H1 (cell line): ENCODE results near the gene DACT1. TPM values are rescaled to one million over a fixed set of nuclear protein-coding genes. Genes with fewer than 3 reads are reported as not detected.

Source experiments
- CTCF ChIA-PET: fragments of 300-600 bp; sonication (Branson Sonifier 250); formaldehyde crosslinking; loops from one replicate; lab custom pipeline; 2021; ENCODE audit not compliant: partially characterized antibody; lab: Charles Lee
- POLR2A ChIA-PET: fragments of 300-600 bp; sonication (Branson Sonifier 250); formaldehyde crosslinking; loops from one replicate; lab custom pipeline; 2021; ENCODE audit warnings: inconsistent platforms; ENCODE audit not compliant: partially characterized antibody; lab: Charles Lee
- DNase-seq, 2 experiments: peaks; one replicate each; pipeline versions ENCODE4 v3.0.0 to v3.0.0-alpha.2; 2010 to 2022; ENCODE audit warnings: low spot score in 2 of 2, low read depth in 1 of 2, mixed read lengths in 1 of 2
- FAIRE-seq: peaks from 2 replicates; lab custom pipeline; 2011; peaks lifted over from hg19 to GRCh38; lab: Jason Lieb, UNC
- H2AFZ ChIP-seq: 2 replicates; pipeline ENCODE4 v1.8.1; 2012; ENCODE audit warnings: low read length, inconsistent platforms
- H2AK5ac ChIP-seq: 2 replicates; pipeline ENCODE4 v1.6.1; 2013; ENCODE audit warnings: low read depth, low read length
- H2BK120ac ChIP-seq: replicated peaks from 2 replicates; pipeline ENCODE3; 2013; ENCODE audit warnings: low read depth, low read length, inconsistent platforms
- H2BK12ac ChIP-seq: 2 replicates; pipeline ENCODE4 v1.6.1; 2013; ENCODE audit warnings: low read depth, low read length
- H2BK15ac ChIP-seq: 2 replicates; pipeline ENCODE4 v1.6.1; 2013; ENCODE audit warnings: low read length
- H2BK20ac ChIP-seq: 2 replicates; pipeline ENCODE4 v1.6.1; 2013; ENCODE audit warnings: low read length
- H2BK5ac ChIP-seq: 2 replicates; pipeline ENCODE4 v1.6.1; 2013; ENCODE audit warnings: low read depth, low read length
- H3K14ac ChIP-seq: 2 replicates; pipeline ENCODE4 v1.6.1; 2013; ENCODE audit warnings: inconsistent platforms; ENCODE audit not compliant: insufficient read length
- H3K18ac ChIP-seq: 2 replicates; pipeline ENCODE4 v1.6.1; 2013; ENCODE audit warnings: low read length; ENCODE audit errors: extremely low read depth
- H3K23ac ChIP-seq: 2 replicates; pipeline ENCODE4 v1.6.1; 2013; ENCODE audit warnings: inconsistent platforms; ENCODE audit not compliant: insufficient read length
- H3K23me2 ChIP-seq: 2 replicates; pipeline ENCODE4 v1.6.1; 2013; ENCODE audit warnings: low read depth, low read length
- H3K27ac ChIP-seq: 2 replicates; pipeline ENCODE4 v1.6.1; 2011; ENCODE audit warnings: low read depth, low read length, inconsistent platforms
- H3K27me3 ChIP-seq, 4 experiments: replicated peaks in 1 of 4; 1 replicate in 1 of 4; 2 replicates in 3 of 4; pipeline versions ENCODE4 v1.6.1 to v1.8.1; 2011 to 2013; ENCODE audit warnings: low read length in 3 of 4, mild to moderate bottlenecking in 3 of 4, inconsistent platforms in 2 of 4, mixed read lengths in 2 of 4, moderate library complexity in 1 of 4; ENCODE audit not compliant: control insufficient read depth in 3 of 4, insufficient read depth in 3 of 4; ENCODE audit errors: extremely low read depth in 1 of 4
- H3K36me3 ChIP-seq, 4 experiments: 2 replicates each; pipeline versions ENCODE4 v1.6.1 to v1.8.1; 2011 to 2013; ENCODE audit warnings: mild to moderate bottlenecking in 4 of 4, low read length in 3 of 4, moderate library complexity in 2 of 4, control low read depth in 1 of 4, inconsistent platforms in 1 of 4; ENCODE audit not compliant: insufficient read depth in 4 of 4, control insufficient read depth in 2 of 4
- H3K4ac ChIP-seq: replicated peaks from 2 replicates; pipeline ENCODE3; 2013; ENCODE audit warnings: low read length, low read depth, mixed read lengths, inconsistent platforms; ENCODE audit not compliant: insufficient read length
- H3K4me1 ChIP-seq, 4 experiments: replicated peaks in 1 of 4; 1 replicate in 1 of 4; 2 replicates in 3 of 4; pipeline versions ENCODE4 v1.6.1 to v1.8.1; 2011 to 2013; ENCODE audit warnings: low read length in 3 of 4, inconsistent platforms in 2 of 4, mixed read lengths in 1 of 4; ENCODE audit not compliant: insufficient read depth in 4 of 4, control insufficient read depth in 3 of 4
- H3K4me2 ChIP-seq, 2 experiments: 2 replicates each; pipeline versions ENCODE4 v1.6.1 to v1.8.1; 2011 to 2013; ENCODE audit warnings: low read depth in 2 of 2, low read length in 2 of 2, control low read depth in 1 of 2, inconsistent platforms in 1 of 2, mild to moderate bottlenecking in 1 of 2; ENCODE audit not compliant: insufficient read depth in 1 of 2
- H3K4me3 ChIP-seq, 4 experiments: fragments of 200-600, 300-600 bp in 1 of 4; sonication (generic), shearing (Covaris generic), sonication (Bioruptor Twin) in 1 of 4; 2 replicates each; pipeline versions ENCODE4 v1.5.1 to v1.8.1; 2011 to 2016; ENCODE audit warnings: low read length in 4 of 4, low read depth in 3 of 4, control low read depth in 2 of 4, inconsistent platforms in 2 of 4, mild to moderate bottlenecking in 2 of 4, mixed read lengths in 1 of 4, moderate library complexity in 1 of 4; ENCODE audit not compliant: insufficient read depth in 2 of 4; ENCODE audit errors: extremely low read depth in 1 of 4
- H3K56ac ChIP-seq: replicated peaks from 2 replicates; pipeline ENCODE3; 2013; ENCODE audit warnings: low read depth, mild to moderate bottlenecking, mixed read lengths, low read length, inconsistent platforms; ENCODE audit not compliant: insufficient read length
- H3K79me1 ChIP-seq: 2 replicates; pipeline ENCODE4 v1.6.1; 2013; ENCODE audit warnings: low read depth, low read length, control low read depth
- H3K79me2 ChIP-seq, 2 experiments: 2 replicates each; pipeline versions ENCODE4 v1.6.1 to v1.8.1; 2012 to 2013; ENCODE audit warnings: low read length in 2 of 2, mild to moderate bottlenecking in 2 of 2, inconsistent platforms in 1 of 2; ENCODE audit not compliant: insufficient read depth in 2 of 2, control insufficient read depth in 1 of 2
- H3K9ac ChIP-seq, 4 experiments: replicated peaks in 1 of 4; 1 replicate in 1 of 4; 2 replicates in 3 of 4; pipeline versions ENCODE4 v1.6.1 to v1.8.1; 2011 to 2013; ENCODE audit warnings: low read depth in 3 of 4, low read length in 3 of 4, control low read depth in 2 of 4, mild to moderate bottlenecking in 2 of 4, moderate library complexity in 2 of 4, inconsistent platforms in 1 of 4; ENCODE audit errors: extremely low read depth in 1 of 4
- H3K9me3 ChIP-seq, 2 experiments: 2 replicates each; pipeline versions ENCODE4 v1.6.1 to v1.8.1; 2012 to 2013; ENCODE audit warnings: mild to moderate bottlenecking in 2 of 2, moderate library complexity in 2 of 2, control low read depth in 1 of 2, inconsistent platforms in 1 of 2, low read depth in 1 of 2, low read length in 1 of 2, mixed read lengths in 1 of 2; ENCODE audit not compliant: insufficient read depth in 2 of 2
- H4K20me1 ChIP-seq, 2 experiments: replicated peaks in 1 of 2; 2 replicates each; pipeline versions ENCODE3 to v1.8.1; 2011 to 2013; ENCODE audit warnings: inconsistent platforms in 2 of 2, low read length in 2 of 2, mild to moderate bottlenecking in 1 of 2; ENCODE audit not compliant: insufficient read depth in 2 of 2, control insufficient read depth in 1 of 2
- H4K5ac ChIP-seq: 2 replicates; pipeline ENCODE4 v1.6.1; 2013; ENCODE audit warnings: low read length, low read depth, mixed read lengths, inconsistent platforms; ENCODE audit not compliant: insufficient read length
- H4K8ac ChIP-seq: 2 replicates; pipeline ENCODE4 v1.8.0; 2013; ENCODE audit warnings: mild to moderate bottlenecking, moderate library complexity, low read length, inconsistent platforms; ENCODE audit not compliant: insufficient read depth; ENCODE audit errors: extremely low read depth
- H4K91ac ChIP-seq: replicated peaks from 2 replicates; pipeline ENCODE3; 2013; ENCODE audit warnings: low read length, mixed read lengths, inconsistent platforms; ENCODE audit not compliant: insufficient read length
- ASH2L ChIP-seq: fragments of 200-600, 300-600 bp; sonication (generic); IDR thresholded peaks from one replicate; pipeline ENCODE4 v1.7.1; 2017; ENCODE audit warnings: low read length
- BACH1 ChIP-seq: IDR thresholded peaks from 2 replicates; pipeline ENCODE4 v1.6.1; 2012; ENCODE audit warnings: low read length, improper control_type of control experiment
- BCL11A ChIP-seq, 2 experiments: IDR thresholded peaks; one replicate each; pipeline ENCODE4 v1.6.1; 2011; ENCODE audit warnings: low read depth in 2 of 2, low read length in 2 of 2, mild to moderate bottlenecking in 2 of 2
- CREB1 ChIP-seq: IDR thresholded peaks from 2 replicates; pipeline ENCODE4 v1.6.1; 2012; ENCODE audit warnings: inconsistent platforms
- FOSL1 ChIP-seq: IDR thresholded peaks from 2 replicates; pipeline ENCODE4 v1.6.1; 2011; ENCODE audit warnings: mild to moderate bottlenecking, low read depth, low read length, moderate library complexity; ENCODE audit not compliant: insufficient read depth
- JUND ChIP-seq: IDR thresholded peaks from 2 replicates; pipeline ENCODE4 v1.6.1; 2011; ENCODE audit warnings: mild to moderate bottlenecking, improper control_type of control experiment, low read length
- NANOG ChIP-seq: IDR thresholded peaks from 2 replicates; pipeline ENCODE4 v1.6.1; 2011; ENCODE audit warnings: low read length, low read depth, mild to moderate bottlenecking, inconsistent platforms; ENCODE audit not compliant: insufficient read depth, poor library complexity, severe bottlenecking
- PHF8 ChIP-seq: fragments of 200-600 bp; sonication (generic); conservative IDR thresholded peaks from 2 replicates; pipeline ENCODE4 v1.7.1; 2012; ENCODE audit warnings: low read depth, mild to moderate bottlenecking, inconsistent platforms, low read length, moderate library complexity
- SP1 ChIP-seq: IDR thresholded peaks from 2 replicates; pipeline ENCODE4 v1.6.1; 2011; ENCODE audit warnings: low read depth, low read length
- SRF ChIP-seq: IDR thresholded peaks from 2 replicates; pipeline ENCODE4 v1.6.1; 2011; ENCODE audit warnings: mild to moderate bottlenecking, low read depth, low read length, moderate library complexity
- TAF1 ChIP-seq: IDR thresholded peaks from 2 replicates; pipeline ENCODE4 v1.6.1; 2011; ENCODE audit warnings: mild to moderate bottlenecking, low read depth, low read length
- WGBS, 2 experiments: shearing (Covaris generic) in 1 of 2; methylation state at CpG; one replicate each; pipeline versions ENCODE4 v1.1.6 to v1.1.7; 2013 to 2015; ENCODE audit warnings: low lambda C conversion rate in 2 of 2, mixed read lengths in 2 of 2, inconsistent platforms in 1 of 2, low coverage in 1 of 2, missing lambda C conversion rate in 1 of 2; ENCODE audit not compliant: insufficient replicate concordance in 2 of 2, insufficient coverage in 1 of 2, insufficient read length in 1 of 2; ENCODE audit errors: extremely low coverage in 1 of 2, missing lambda C conversion rate in 1 of 2; 5-methylcytosine and 5-hydroxymethylcytosine counted together
- polyA plus RNA-seq, 7 experiments: library from polyadenylated mRNA; depleted of rRNA in 3 of 7; stranded (reverse) in 5 of 7; unstranded in 2 of 7; fragments of >200 nt in 5 of 7; fragments of 200-250 nt in 2 of 7; gene quantifications; 1 replicate in 5 of 7; 2 replicates in 1 of 7; 4 replicates in 1 of 7; pipeline versions ENCODE4 v1.2.1 to v1.2.3, GENCODE V29; 2011 to 2013; ENCODE audit warnings: missing spikeins in 2 of 7, mixed read lengths in 2 of 7
- total RNA-seq: library from RNA; stranded (reverse); fragmentation: NEBNext Ultra II Directional; extraction: Animal tissue kit (Norgen Biotek cat#: 25700); gene quantifications from 2 replicates; pipeline ENCODE4 v1.2.1, GENCODE V29; 2021
- TF ChIP-seq, protein P1 (sequence below): IDR thresholded peaks from 2 replicates; pipeline ENCODE4 v1.6.1; 2012; ENCODE audit warnings: inconsistent platforms
- TF ChIP-seq, protein P2 (sequence below): IDR thresholded peaks from 2 replicates; pipeline ENCODE4 v1.6.1; 2012; ENCODE audit warnings: low read length, inconsistent platforms

DACT1 gene
- total and polyA plus RNA-seq, 2 of the 8 experiments (the other 6 are each of a cell fraction or from before 2014, with no cell fraction given), result 3.2 to 29.8 TPM

DNA sequence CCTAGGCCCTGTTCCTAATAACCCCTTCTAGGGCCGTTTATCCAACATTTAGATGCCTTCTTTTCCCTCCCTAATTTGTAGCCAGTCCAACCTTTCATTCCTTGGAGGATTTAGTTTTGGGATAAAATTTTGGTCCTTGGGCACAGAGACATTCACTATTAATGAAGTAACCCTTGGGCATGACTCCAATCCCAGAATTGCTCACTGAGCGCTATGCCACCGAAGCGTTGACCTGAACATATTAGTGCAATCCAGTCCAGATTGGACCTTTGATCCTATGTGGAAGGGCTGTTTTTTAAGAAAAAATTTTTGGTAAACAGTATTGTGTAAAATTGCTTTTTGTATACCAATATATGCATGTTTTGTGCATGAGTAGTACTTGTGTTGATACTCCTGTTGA is 10.0 kb downstream of the DACT1 start:
- Histone ChIP-seq H4K5ac (no peak overlapping the region), H3K27me3 (no peaks in the 10 kb centered on the region), H3K14ac (no peak overlapping the region), H4K20me1 (peaks cover 0 to 1% of the 10 kb centered on the region in 2 experiments), H3K23ac (no peak overlapping the region), H3K56ac (no peak overlapping the region), H2BK12ac (no peak overlapping the region), H3K27ac (no peak overlapping the region), H3K79me2 (no peaks in the 10 kb centered on the region), H3K9me3 (no peaks in the 10 kb centered on the region; a peak in 1 of 4 replicates), H4K91ac (no peak overlapping the region), H3K18ac (no peak overlapping the region), H3K36me3 (peaks cover 0 to 5% (median 2%) of the 10 kb centered on the region in 4 experiments; a peak in 2 of 8 replicates), H2BK5ac (no peak overlapping the region), H3K4me2 (no peak overlapping the region), H2AK5ac (no peak overlapping the region), H2BK20ac (no peak overlapping the region), H3K79me1 (no peaks in the 10 kb centered on the region), H4K8ac (no peak overlapping the region), H3K4ac (no peak overlapping the region), H3K4me1 (no peaks in the 10 kb centered on the region), H3K23me2 (no peaks in the 10 kb centered on the region), H3K4me3 (no peak overlapping the region), H3K9ac (no peak overlapping the region), H2BK120ac (no peak overlapping the region), H2AFZ (no peak overlapping the region), H2BK15ac (no peak overlapping the region)
- WGBS, 2 experiments, result 89% methylated on average over 4 of the region's 4 CpGs; no CpG with 5 or more reads in 1 of the 2 experiments
- DNase-seq, result no peak
- no peak for FAIRE-seq
- no peak for TF ChIP-seq FOSL1
- TF ChIP-seq PHF8, result no peak
- TF ChIP-seq SRF, result no peak
- TF ChIP-seq, protein P1, sequence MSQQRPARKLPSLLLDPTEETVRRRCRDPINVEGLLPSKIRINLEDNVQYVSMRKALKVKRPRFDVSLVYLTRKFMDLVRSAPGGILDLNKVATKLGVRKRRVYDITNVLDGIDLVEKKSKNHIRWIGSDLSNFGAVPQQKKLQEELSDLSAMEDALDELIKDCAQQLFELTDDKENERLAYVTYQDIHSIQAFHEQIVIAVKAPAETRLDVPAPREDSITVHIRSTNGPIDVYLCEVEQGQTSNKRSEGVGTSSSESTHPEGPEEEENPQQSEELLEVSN, result no peak
- TF ChIP-seq, protein P2, sequence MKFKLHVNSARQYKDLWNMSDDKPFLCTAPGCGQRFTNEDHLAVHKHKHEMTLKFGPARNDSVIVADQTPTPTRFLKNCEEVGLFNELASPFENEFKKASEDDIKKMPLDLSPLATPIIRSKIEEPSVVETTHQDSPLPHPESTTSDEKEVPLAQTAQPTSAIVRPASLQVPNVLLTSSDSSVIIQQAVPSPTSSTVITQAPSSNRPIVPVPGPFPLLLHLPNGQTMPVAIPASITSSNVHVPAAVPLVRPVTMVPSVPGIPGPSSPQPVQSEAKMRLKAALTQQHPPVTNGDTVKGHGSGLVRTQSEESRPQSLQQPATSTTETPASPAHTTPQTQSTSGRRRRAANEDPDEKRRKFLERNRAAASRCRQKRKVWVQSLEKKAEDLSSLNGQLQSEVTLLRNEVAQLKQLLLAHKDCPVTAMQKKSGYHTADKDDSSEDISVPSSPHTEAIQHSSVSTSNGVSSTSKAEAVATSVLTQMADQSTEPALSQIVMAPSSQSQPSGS, result no peak
- no peak for TF ChIP-seq JUND
- no peak for TF ChIP-seq ASH2L
- TF ChIP-seq NANOG, result no peak
- TF ChIP-seq BCL11A (IDR thresholded peaks at IDR 0.05; ENCODE audit: low read depth in 2 of 2, low read length in 2 of 2), result no peak
- no peak for TF ChIP-seq CREB1
- no peak for TF ChIP-seq BACH1
- TF ChIP-seq TAF1, result no peak
- no peak for TF ChIP-seq SP1
- ChIA-PET CTCF (no interaction called here), POLR2A (no interaction called here)
